T-helper 22 cell (primary cell): ENCODE data around the gene TMEM44.

Experiments used
- DNase-seq: peaks from one replicate; pipeline ENCODE4 v3.0.0-alpha.2; 2020; ENCODE audit warnings: low read depth

TMEM44 gene

GRCh38 chr3:194577986-194578905 is 55.0 kb downstream of the TMEM44 start:
- DNase-seq, result no peak

GRCh38 chr3:194575484-194576210 is 57.6 kb downstream of the TMEM44 start:
- DNase-seq, result no peak

GRCh38 chr3:194574639-194575483 is 58.4 kb downstream of the TMEM44 start:
- DNase-seq, result no peak

- DNase-seq, result no peak
These were observed 59.4 kb downstream of the TMEM44 start for GRCh38 chr3:194573680-194574437.

- DNase-seq, result no peak
These were observed 60.2 kb downstream of the TMEM44 start for GRCh38 chr3:194572944-194573491.

- DNase-seq, result no peak
These were observed 61.0 kb downstream of the TMEM44 start for GRCh38 chr3:194572143-194572789.

GRCh38 chr3:194571491-194572142 is 61.6 kb downstream of the TMEM44 start:
- DNase-seq, result no peak

GRCh38 chr3:194570898-194571297 is 62.3 kb downstream of the TMEM44 start:
- DNase-seq, result no peak

GRCh38 chr3:194570235-194570634 is 63.0 kb downstream of the TMEM44 start:
- DNase-seq, result no peak

- no peak for DNase-seq
These were observed 64.0 kb downstream of the TMEM44 start for GRCh38 chr3:194569252-194569651.

- no peak for DNase-seq
These were observed 67.5 kb downstream of the TMEM44 start for GRCh38 chr3:194565597-194566190.

GRCh38 chr3:194562986-194563385 is 70.2 kb downstream of the TMEM44 start:
- DNase-seq, result no peak

- no peak for DNase-seq
These were observed 71.8 kb downstream of the TMEM44 start for GRCh38 chr3:194561306-194561974.

- no peak for DNase-seq
These were observed 73.2 kb downstream of the TMEM44 start for GRCh38 chr3:194560047-194560446.

GRCh38 chr3:194559530-194559929 is 73.7 kb downstream of the TMEM44 start:
- DNase-seq, result no peak

GRCh38 chr3:194556086-194557056 is 76.8 kb downstream of the TMEM44 start:
- DNase-seq, result no peak

- no peak for DNase-seq
These were observed 77.8 kb downstream of the TMEM44 start for GRCh38 chr3:194555175-194556062.
